Fibroblast of villous mesenchyme (primary cell): Measurements from ENCODE around the gene MRPL53. TPM values are rescaled to one million over a fixed set of nuclear protein-coding genes. Genes with fewer than 3 reads are reported as not detected.
A peak's percentile ranks its signal among the peaks of the same experiment; 100 is the strongest.

ENCODE experiments used
- DNase-seq: peaks from one replicate; pipeline ENCODE4 v3.0.0-alpha.2; 2010; ENCODE audit warnings: low read depth
- H3K4me3 ChIP-seq: 2 replicates; pipeline ENCODE4 v1.5.1; 2011; ENCODE audit warnings: low read depth, mild to moderate bottlenecking, low read length
- total RNA-seq: library from RNA; depleted of rRNA; stranded (reverse); fragments of >200 nt; gene quantifications from 2 replicates; pipeline ENCODE4 v1.2.3, GENCODE V29; 2012
- TF ChIP-seq, protein P1 (sequence below): IDR thresholded peaks from 2 replicates; pipeline ENCODE4 v1.5.1; 2012; ENCODE audit warnings: low read depth, mild to moderate bottlenecking, low read length; ENCODE audit not compliant: insufficient read depth

Gene MRPL53
- total RNA-seq, 1 donor = 21.2 TPM

DNA sequence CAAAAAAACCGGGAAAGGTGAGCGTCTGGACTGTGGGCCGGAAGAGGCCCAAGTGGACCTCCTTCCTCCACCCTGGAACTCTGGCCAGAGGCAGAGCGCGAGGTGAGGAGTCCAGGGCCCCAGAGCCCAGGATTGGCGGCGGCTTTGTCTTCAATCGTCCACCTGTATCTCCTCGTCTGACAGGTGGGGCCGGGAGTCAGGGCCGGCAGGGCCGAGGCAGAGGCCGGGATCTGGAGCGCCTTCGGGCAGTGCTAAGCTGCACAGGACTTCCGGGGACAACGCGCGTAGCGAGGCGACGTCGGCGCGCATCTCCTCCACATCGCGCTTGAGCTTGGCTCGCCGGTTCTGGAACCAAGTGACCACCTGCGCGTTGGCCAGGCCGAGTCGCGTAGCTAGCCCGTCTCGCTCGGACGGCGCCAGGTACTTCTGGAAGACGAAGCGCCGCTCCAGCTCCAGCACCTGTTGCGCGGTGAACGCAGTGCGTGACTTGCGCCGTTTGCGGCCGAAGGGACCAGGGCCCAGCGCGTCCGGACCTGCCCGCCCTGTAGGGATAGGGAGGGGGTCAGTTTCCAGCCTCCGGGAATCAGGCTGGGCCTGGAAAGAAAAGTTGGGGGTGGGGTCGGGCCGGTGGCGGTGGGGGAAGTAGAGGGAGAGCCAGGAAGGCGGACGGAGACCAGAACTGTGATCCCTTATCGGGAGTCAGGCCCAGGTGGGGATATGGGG, 25.5 kb upstream of the MRPL53 start:
- TF ChIP-seq, protein P1, sequence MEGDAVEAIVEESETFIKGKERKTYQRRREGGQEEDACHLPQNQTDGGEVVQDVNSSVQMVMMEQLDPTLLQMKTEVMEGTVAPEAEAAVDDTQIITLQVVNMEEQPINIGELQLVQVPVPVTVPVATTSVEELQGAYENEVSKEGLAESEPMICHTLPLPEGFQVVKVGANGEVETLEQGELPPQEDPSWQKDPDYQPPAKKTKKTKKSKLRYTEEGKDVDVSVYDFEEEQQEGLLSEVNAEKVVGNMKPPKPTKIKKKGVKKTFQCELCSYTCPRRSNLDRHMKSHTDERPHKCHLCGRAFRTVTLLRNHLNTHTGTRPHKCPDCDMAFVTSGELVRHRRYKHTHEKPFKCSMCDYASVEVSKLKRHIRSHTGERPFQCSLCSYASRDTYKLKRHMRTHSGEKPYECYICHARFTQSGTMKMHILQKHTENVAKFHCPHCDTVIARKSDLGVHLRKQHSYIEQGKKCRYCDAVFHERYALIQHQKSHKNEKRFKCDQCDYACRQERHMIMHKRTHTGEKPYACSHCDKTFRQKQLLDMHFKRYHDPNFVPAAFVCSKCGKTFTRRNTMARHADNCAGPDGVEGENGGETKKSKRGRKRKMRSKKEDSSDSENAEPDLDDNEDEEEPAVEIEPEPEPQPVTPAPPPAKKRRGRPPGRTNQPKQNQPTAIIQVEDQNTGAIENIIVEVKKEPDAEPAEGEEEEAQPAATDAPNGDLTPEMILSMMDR = no peak
- peak overlapping the region; percentile 57 for H3K4me3 ChIP-seq
- DNase-seq = no peak

DNA sequence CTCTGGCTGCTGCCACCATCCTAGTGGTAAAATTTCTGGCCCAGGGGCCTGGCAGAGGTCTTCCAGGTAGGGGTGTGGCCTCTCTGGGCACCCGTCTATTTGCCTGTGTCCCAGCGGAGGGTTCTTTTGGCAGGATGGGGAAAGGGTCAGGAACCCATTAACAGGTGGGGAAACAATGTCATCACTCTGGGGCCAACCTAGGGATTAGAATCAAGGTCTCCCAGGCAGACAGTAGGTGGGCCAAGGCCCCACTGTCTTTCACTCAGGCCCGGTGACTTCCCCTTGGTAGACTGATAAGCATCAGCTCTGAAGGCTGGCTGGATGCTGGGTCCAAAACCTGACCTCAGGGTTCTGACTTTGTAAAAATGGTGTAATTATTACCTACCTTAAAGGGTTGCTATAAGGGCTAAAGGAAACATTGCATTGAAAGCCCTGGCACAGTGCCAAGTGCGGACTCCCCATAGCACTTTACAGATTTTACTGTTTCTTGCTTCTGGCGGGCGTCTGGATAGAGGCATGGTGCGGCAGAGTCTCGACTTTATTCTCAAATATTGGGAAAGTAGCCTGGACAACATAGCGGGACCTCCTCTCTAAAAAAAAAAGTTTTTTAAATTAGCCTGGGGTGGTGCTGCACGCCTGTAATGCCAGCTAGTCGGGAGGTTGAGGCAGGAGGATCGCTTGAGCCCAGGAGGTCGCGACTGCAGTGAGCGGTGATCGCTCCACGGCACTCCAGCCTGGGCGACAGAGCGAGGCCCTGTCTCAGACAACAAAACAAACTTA, 24.7 kb upstream of the MRPL53 start:
- TF ChIP-seq, protein P1 = no peak
- no peak for DNase-seq
- no peak overlapping the region for H3K4me3 ChIP-seq

DNA sequence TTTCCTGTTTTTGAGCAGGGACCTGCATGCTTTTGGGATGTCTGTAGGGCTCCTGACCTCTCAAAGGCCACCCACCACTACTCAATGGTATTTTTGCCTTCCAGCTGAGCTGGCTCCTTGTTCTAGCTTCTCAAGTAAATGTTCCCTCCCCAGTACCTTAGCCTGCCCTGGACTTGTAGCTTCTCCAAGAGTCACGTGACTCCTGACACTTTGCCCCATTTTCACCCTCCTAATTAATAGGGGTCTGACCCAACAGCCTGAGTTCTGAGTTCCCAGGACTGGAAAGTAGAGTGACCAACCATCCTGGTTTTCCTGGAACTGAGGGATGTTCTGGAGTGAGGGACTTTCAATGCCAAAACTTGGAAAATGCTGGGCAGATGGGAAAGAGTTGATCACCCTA, 23.0 kb upstream of the MRPL53 start:
- TF ChIP-seq, protein P1 = no peak
- no peak for DNase-seq

DNA sequence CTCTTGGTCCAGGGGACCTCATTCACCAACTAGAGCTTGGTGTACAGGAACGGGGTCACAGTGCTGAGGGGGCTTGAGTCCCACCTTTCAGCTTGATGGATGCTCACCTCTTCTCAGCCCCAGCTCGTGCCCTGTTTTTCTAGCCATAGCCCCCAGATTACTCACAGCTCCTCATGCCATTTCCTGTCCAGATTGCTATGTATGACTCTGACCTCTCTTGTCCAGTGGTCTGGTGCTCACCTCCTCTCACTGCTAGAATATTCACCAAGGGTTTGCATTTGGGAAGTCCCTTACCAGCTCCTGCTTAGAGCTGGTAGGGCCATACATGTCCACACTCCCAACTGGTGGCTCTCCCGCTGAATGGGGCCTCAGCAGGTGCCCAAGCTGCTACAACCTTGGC, 21.1 kb upstream of the MRPL53 start:
- no peak for DNase-seq
- no peak overlapping the region for H3K4me3 ChIP-seq
- TF ChIP-seq, protein P1 = no peak

More for the DNA sequence above, 23.0 kb upstream of the MRPL53 start:
- no peak overlapping the region for H3K4me3 ChIP-seq

DNA sequence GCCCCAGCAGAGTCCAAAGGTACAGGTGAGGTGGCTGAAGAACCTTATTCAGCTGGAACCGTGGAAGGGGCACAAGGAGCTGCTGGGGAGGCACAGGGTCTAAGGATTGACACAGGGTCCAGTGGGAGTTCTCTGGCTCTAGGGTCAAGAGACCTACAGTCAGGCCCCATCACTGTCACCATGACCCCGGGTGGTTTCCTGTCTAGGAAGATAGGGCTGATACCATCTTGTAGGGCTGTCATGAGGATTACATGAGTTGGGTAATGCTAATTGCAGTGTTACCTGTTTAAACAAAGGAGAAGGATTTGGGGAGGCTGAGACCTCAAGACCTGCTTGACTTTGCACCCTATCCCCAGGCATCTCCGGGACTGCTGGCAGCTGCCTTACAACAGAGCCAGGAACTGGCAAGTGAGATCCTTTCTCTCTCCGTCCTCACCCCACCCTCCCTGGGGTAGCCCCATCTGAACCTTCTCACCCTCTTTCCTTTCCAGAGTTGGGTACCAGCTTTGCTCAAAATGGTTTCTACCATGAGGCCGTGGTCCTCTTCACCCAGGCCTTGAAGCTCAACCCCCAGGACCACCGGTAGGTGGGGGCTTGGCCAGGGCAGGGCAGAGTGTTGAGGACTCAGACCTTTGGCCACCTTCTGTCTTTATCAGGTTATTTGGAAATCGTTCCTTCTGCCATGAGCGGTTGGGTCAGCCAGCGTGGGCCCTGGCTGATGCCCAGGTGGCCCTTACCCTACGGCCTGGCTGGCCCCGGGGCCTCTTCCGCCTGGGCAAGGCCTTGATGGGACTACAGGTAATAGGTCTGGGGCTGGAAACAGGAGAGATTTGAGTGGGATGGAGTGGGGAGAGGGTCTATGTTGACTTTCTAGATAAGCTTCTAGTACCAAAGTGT, 19.4 kb upstream of the MRPL53 start:
- TF ChIP-seq, protein P1 = no peak
- H3K4me3 ChIP-seq = no peak overlapping the region
- DNase-seq = no peak

DNA sequence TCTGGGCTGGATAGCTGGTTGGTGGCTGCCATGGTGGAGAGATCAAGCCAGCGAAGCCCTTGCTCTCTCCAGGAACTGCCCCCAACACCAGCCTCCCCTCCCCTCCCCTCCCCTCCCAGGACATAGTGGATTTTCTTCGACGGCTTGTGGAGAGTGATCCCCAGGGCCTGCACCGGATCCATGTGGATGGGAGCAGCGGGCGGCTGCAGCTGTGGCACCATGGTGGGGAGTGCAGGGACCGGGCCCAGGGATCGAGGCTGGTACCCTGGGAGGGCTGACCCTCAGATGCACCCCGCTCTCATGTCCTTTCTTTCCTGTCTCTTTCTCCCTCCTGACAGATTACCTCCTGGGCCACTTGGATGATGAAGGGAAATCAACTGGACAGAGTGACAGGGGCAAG, 17.4 kb upstream of the MRPL53 start:
- DNase-seq = no peak
- no peak overlapping the region for H3K4me3 ChIP-seq
- TF ChIP-seq, protein P1 = no peak
